ENCODE data around the gene PCDHGA10. TPM values are rescaled to one million over a fixed set of nuclear protein-coding genes. Genes with fewer than 3 reads are reported as not detected.

PCDHGA10 gene
- total RNA-seq, 1 experiment from 2014 or later: 0.69 TPM

DNA sequence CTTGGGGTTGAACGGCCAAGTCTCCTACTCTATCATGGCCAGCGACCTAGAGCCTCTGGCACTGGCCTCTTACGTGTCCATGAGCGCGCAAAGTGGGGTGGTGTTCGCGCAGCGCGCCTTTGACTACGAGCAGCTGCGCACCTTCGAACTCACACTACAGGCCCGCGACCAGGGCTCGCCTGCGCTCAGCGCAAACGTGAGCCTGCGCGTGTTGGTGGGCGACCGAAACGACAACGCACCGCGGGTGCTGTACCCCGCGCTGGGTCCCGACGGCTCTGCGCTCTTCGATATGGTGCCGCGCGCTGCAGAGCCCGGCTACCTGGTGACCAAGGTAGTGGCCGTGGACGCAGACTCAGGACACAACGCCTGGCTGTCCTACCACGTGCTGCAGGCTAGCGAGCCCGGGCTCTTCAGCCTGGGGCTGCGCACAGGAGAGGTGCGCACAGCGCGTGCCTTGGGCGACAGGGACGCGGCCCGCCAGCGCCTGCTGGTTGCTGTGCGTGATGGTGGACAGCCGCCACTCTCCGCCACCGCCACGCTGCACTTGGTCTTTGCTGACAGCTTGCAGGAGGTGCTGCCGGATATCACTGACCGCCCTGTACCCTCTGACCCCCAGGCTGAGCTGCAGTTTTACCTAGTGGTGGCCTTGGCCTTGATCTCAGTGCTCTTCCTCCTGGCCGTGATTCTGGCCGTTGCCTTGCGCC lies 13.1 kb upstream of the PCDHGA10 start:
- ChIA-PET POLR2A (no interaction called here), CTCF (no interaction called here)
- Histone ChIP-seq H3K4me1 (ENCODE audit: control insufficient read depth, insufficient read depth, low read length) (no peaks in the 10 kb centered on the region), H3K27me3 (ENCODE audit: control insufficient read depth, insufficient read depth, low read length) (no peaks in the 10 kb centered on the region; the same call in 1 of the 2 replicates), H3K27ac (ENCODE audit: low read length) (no peak overlapping the region), H3K4me3 (ENCODE audit: low read depth in 2 of 2, low read length in 2 of 2) (no peak overlapping the region), H3K9me3 (ENCODE audit: control insufficient read depth, insufficient read depth, low read depth, low read length) (no peaks in the 10 kb centered on the region), H3K36me3 (ENCODE audit: control insufficient read depth, insufficient read depth, low read length) (no peaks in the 10 kb centered on the region)
- BruUV-seq (replicated peaks): no TSS peak
- TF ChIP-seq, protein P1, sequence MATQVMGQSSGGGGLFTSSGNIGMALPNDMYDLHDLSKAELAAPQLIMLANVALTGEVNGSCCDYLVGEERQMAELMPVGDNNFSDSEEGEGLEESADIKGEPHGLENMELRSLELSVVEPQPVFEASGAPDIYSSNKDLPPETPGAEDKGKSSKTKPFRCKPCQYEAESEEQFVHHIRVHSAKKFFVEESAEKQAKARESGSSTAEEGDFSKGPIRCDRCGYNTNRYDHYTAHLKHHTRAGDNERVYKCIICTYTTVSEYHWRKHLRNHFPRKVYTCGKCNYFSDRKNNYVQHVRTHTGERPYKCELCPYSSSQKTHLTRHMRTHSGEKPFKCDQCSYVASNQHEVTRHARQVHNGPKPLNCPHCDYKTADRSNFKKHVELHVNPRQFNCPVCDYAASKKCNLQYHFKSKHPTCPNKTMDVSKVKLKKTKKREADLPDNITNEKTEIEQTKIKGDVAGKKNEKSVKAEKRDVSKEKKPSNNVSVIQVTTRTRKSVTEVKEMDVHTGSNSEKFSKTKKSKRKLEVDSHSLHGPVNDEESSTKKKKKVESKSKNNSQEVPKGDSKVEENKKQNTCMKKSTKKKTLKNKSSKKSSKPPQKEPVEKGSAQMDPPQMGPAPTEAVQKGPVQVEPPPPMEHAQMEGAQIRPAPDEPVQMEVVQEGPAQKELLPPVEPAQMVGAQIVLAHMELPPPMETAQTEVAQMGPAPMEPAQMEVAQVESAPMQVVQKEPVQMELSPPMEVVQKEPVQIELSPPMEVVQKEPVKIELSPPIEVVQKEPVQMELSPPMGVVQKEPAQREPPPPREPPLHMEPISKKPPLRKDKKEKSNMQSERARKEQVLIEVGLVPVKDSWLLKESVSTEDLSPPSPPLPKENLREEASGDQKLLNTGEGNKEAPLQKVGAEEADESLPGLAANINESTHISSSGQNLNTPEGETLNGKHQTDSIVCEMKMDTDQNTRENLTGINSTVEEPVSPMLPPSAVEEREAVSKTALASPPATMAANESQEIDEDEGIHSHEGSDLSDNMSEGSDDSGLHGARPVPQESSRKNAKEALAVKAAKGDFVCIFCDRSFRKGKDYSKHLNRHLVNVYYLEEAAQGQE (IDR thresholded peaks at IDR 0.05; ENCODE audit: insufficient read depth in 1 of 2, low read depth in 2 of 2, low read length in 1 of 2): no peak
- TF ChIP-seq TCF7L2 (IDR thresholded peaks at IDR 0.05; ENCODE audit: low read depth, low read length) (no peak), SIN3A (IDR thresholded peaks at IDR 0.05; ENCODE audit: borderline replicate concordance, insufficient read depth, low read depth, low read length) (no peak)
- no peak for ATAC-seq
- in situ Hi-C loops (cut with HindIII; ENCODE audit: low pct_unique_long_range_greater_than_20kb, low sequenced_read_pairs) (no loop called here), intact Hi-C loops (cut with micrococcal nuclease; ENCODE audit: unreplicated experiment) (no loop called here)
- DNase-seq (ENCODE audit: low read depth, low spot score): no peak

DNA sequence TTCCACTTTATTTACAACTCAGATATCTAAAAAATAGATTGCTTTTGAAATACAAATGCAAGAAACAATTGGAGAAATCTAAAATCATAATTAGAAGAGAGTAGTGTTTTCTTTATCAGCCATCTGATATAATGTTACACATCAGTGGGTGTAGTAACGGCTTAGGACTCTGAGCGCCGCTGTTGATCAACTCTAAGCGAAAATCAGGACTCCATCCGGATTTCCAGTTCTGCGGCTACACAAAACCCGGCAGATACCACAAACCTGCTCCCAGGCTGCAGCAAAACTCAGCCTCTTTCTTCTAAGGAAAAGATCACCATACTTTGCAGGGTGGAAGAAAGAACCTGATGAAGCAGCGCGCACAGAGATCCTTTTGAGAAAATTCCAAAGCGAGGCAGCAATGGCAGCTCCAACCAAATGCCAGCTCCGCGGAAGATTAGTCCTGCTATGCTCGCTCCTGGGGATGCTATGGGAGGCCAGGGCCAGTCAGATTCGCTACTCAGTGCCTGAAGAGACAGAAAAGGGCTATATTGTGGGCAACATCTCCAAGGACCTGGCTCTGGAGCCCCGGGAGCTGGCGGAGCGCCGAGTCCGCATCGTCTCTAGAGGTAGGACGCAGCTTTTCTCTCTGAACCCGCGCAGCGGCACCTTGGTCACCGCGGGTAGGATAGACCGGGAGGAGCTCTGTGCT lies 10.1 kb upstream of the PCDHGA10 start, which contains the start of gene PCDHGA9:
Gene PCDHGA9, plus strand, starts transcription at position 226 of the 691 bp plus-strand sequence. Its CDS starts 175 bp downstream, at position 401.
- Histone ChIP-seq H3K4me3 (ENCODE audit: low read depth in 2 of 2, low read length in 2 of 2) (no peak within 1 kb of the TSS), H3K27ac (ENCODE audit: low read length) (no peak within 1 kb of the TSS), H3K9me3 (ENCODE audit: control insufficient read depth, insufficient read depth, low read depth, low read length) (no peaks in the 10 kb centered on the region), H3K4me1 (ENCODE audit: control insufficient read depth, insufficient read depth, low read length) (no peaks in the 10 kb centered on the region), H3K36me3 (ENCODE audit: control insufficient read depth, insufficient read depth, low read length) (no peaks in the 10 kb centered on the region), H3K27me3 (ENCODE audit: control insufficient read depth, insufficient read depth, low read length) (no peaks in the 10 kb centered on the region)
- CTCF ChIA-PET: interaction anchor here (0.8 kb wide), 1 partner anchor 11 kb away, joined by 3 read pairs; no protein-coding TSS in a partner anchor
- BruUV-seq (replicated peaks): no TSS peak
- TF ChIP-seq, protein P2, sequence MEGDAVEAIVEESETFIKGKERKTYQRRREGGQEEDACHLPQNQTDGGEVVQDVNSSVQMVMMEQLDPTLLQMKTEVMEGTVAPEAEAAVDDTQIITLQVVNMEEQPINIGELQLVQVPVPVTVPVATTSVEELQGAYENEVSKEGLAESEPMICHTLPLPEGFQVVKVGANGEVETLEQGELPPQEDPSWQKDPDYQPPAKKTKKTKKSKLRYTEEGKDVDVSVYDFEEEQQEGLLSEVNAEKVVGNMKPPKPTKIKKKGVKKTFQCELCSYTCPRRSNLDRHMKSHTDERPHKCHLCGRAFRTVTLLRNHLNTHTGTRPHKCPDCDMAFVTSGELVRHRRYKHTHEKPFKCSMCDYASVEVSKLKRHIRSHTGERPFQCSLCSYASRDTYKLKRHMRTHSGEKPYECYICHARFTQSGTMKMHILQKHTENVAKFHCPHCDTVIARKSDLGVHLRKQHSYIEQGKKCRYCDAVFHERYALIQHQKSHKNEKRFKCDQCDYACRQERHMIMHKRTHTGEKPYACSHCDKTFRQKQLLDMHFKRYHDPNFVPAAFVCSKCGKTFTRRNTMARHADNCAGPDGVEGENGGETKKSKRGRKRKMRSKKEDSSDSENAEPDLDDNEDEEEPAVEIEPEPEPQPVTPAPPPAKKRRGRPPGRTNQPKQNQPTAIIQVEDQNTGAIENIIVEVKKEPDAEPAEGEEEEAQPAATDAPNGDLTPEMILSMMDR (IDR thresholded peaks at IDR 0.05): peak; percentile 20; the same call in 1 of the 2 replicates
- TF ChIP-seq TCF7L2 (IDR thresholded peaks at IDR 0.05; ENCODE audit: low read depth, low read length): no peak
- no peak for ATAC-seq
- intact Hi-C loops (cut with micrococcal nuclease; ENCODE audit: unreplicated experiment): no loop called here
- POLR2A ChIA-PET: no interaction called here
- in situ Hi-C loops (cut with HindIII; ENCODE audit: low pct_unique_long_range_greater_than_20kb, low sequenced_read_pairs): no loop called here
- DNase-seq (ENCODE audit: low read depth, low spot score): no peak

DNA sequence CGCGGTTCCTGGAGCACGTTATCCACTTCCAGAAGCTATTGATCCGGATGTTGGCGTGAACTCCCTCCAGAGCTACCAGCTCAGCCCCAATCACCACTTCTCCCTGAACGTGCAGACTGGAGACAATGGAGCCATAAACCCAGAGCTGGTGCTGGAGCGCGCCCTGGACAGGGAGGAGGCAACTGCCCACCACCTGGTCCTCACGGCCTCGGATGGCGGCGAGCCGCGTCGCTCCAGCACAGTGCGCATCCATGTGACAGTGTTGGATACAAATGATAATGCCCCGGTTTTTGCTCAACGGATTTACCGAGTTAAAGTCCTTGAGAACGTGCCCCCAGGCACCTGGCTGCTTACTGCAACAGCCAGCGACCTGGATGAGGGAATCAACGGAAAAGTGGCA lies 9.4 kb upstream of the PCDHGA10 start:
- ChIA-PET POLR2A (no interaction called here), CTCF (interaction anchor here (0.7 to 0.8 kb wide), 2 partner anchors 10 to 92 kb away, joined by 3 read pairs; no protein-coding TSS in a partner anchor)
- no peaks in the 10 kb centered on the region for H3K27me3 ChIP-seq (ENCODE audit: control insufficient read depth, insufficient read depth, low read length)
- H3K4me1 ChIP-seq (ENCODE audit: control insufficient read depth, insufficient read depth, low read length): no peaks in the 10 kb centered on the region
- ATAC-seq: no peak
- TF ChIP-seq POLR2AphosphoS5 (IDR thresholded peaks at IDR 0.05; ENCODE audit: low read depth, low read length) (no peak), TCF7L2 (IDR thresholded peaks at IDR 0.05; ENCODE audit: low read depth, low read length) (no peak), SIN3A (IDR thresholded peaks at IDR 0.05; ENCODE audit: borderline replicate concordance, insufficient read depth, low read depth, low read length) (no peak)
- TF ChIP-seq, protein P1 (IDR thresholded peaks at IDR 0.05; ENCODE audit: insufficient read depth in 1 of 2, low read depth in 2 of 2, low read length in 1 of 2): no peak
- TF ChIP-seq, protein P2 (IDR thresholded peaks at IDR 0.05): no peak
- H3K4me3 ChIP-seq (ENCODE audit: low read depth in 2 of 2, low read length in 2 of 2): no peak overlapping the region
- no peak for DNase-seq (ENCODE audit: low read depth, low spot score)
- no peaks in the 10 kb centered on the region for H3K9me3 ChIP-seq (ENCODE audit: control insufficient read depth, insufficient read depth, low read depth, low read length)
- no peaks in the 10 kb centered on the region for H3K36me3 ChIP-seq (ENCODE audit: control insufficient read depth, insufficient read depth, low read length)
- intact Hi-C loops (cut with micrococcal nuclease; ENCODE audit: unreplicated experiment) (no loop called here), in situ Hi-C loops (cut with HindIII; ENCODE audit: low pct_unique_long_range_greater_than_20kb, low sequenced_read_pairs) (no loop called here)
- no peak overlapping the region for H3K27ac ChIP-seq (ENCODE audit: low read length)
- BruUV-seq (replicated peaks): no TSS peak
